HG03135 (cell line): ENCODE results near the gene CREB5.
"Not testable (repeated sequence)": the region's sequence is repeated elsewhere in the genome, so short reads cannot be mapped to it uniquely, and the experiment has no call there.

Experiments used
- ATAC-seq: cut with Tn5 transposase; IDR thresholded peaks from one replicate; pipeline ENCODE4 v1.9.1; 2021; ENCODE audit warnings: mild to moderate bottlenecking, moderate library complexity; ENCODE audit not compliant: unreplicated experiment

The CREB5 gene

DNA sequence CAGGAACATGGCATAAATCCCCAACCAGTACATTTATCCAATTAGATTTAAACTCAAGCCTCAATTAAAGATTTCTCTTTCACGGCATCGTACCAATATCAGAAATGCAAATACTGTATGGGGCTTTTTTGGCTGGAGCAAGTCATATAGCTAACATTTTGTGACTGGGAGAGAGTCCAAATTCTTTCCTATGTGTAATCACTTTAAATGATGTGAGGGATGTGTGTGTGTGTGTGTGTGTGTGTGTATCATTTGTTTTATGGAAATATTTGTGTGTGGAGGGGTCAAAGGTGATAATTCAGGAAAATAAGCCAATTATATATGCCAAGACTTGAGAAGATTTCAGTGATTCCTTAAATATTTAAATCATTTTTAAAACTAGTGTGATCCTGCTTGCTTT, 349.2 kb downstream of the CREB5 start:
- ATAC-seq, result no peak

DNA sequence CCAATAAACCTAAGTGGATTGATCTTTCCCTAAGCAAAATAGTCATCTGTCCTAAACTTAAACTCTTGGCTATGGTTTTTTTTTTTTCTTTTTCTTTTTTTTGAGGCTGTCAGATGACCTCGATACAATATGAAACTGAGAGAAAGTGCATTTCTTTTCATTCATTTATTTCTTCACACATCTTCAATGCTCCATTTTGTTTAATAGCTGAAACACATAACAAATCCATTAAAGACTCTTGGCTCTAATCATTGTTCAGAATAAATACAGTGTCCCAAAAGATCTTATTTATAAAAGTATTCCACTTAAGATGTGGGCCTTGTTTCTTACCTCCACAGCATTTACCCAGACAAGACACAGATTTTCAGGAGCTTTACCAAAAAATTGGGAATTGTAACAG, 350.3 kb downstream of the CREB5 start:
- ATAC-seq, result no peak

DNA sequence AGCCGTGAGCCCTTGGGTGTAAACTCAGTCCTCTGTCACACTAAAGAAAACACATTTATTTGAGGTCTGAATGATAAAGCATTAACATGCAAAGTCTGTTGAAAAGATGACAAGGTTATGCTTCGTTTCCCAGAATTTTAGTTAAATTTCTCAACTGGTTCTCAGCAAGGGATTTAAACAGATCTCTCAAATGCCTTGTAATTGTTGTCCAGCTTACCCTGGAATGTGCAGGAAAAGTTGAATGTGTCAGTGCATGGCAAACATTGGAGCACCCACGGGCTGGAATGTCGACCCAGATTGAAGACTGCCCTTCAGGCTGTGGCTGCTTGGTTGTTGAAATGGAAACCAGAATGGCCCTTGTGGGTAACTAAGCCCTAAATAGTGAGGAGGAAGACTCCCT, 354.0 kb downstream of the CREB5 start:
- ATAC-seq, result no peak

DNA sequence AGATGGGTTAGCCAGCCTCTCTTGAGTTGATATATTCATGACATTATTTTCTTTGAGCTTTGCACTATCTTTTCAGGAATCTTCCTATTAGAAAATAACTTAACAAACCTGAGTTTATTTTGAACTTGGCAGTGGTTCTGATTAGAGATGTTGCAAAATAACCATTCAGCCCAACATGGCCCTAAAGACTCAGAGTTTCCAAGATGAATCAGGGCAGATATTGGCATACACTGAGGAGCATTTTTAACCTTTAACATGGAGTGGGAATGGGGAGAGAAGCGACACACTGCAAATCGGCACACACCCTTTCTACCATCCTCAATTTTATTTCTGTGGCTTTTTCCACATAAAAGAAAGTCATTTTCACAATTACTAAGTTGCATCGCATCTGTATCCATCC, 355.0 kb downstream of the CREB5 start:
- no peak for ATAC-seq

DNA sequence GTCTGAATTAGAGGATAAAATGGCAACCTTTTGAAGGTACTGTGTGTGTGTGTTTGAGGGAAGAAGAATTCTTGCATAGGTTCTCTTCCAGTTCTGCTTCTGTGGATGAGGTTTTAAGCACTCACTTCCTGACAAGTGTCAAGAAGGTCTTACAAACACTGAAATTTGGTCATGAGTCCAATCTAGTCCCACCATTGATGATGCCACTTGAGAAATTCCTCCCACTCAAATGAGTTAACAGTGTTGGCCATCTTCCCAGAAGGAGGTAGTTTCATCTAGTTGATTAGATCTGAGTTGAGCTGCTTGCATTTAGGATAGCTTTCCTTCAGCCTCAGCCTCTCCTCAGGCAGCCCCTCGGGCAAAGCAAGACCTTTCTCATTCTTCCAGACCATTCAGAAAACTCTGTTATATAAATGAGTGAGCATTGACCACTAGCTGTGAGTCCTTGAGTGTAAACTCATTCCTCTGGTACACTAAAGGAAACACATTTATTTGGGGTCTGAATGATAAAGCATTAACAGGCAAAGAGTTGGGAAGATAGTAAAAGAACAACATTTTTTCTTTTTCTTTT, 356.3 kb downstream of the CREB5 start:
- no peak for ATAC-seq

DNA sequence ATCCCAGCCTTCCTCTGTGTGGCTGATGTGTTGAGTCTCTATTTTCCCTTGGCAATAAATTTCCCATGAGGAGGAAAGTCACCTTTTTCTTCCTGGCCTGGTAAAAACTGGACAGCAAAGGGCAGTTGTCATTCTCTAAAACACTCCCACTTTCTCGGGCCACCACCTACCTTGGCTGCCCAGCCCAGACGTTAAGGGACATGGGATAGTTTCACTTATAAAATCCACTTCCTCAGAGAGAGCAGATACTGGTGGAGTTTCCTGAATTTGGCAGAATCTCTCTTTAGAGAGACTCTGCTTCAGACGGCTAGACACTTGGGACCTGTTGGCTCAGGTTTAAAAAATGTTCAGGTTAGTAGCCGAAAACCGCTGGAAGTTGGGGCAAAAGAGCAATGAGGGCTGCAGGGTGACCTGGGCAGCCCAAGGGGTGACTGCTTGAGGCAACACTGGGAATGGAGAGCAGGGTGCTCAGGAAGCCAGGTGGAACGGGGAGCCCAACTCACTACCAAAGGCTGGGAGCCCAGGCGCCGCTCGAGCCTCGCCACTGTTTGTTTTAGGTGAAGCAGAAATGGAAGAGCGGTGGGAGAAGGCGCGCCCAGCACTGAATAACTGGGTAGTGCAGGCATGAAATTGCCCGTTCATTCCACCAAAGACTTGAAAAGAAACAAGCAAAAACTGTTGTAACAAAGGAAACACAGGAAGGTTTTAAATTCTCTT, 359.7 kb downstream of the CREB5 start:
- no peak for ATAC-seq

DNA sequence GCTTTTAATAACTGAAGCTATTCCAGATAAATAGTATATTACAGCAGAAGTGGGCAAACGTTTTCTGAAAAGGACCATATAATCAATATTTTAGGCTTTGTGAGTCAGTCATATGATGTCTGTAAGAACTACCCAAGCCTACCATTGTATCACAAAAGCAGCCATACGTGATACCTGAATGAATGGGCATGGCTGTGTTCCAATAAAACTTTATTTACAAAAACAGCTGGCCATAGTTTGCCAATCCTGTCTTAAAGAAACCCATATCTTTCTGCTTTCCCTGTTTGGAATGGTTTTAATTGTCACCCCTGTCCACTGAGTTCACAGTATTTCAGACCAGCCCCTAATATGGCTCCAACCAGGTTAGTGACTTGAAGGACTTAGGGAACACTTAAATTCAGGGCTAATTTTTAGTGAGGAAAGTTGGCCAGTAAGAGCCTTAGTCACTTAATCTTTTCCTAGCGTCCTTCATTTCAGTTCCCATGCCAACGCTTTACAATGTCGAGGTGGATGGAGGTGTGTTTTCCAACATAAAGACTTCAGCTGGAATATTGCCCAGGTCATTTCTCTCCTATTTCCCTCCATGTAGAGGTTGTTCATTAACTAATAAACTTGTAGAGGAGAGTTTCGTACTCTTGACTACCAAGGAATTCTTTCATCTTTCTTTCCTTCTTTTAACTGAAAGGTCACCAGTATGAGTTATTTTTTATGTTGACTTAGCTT, 361.3 kb downstream of the CREB5 start:
- ATAC-seq, result no peak

DNA sequence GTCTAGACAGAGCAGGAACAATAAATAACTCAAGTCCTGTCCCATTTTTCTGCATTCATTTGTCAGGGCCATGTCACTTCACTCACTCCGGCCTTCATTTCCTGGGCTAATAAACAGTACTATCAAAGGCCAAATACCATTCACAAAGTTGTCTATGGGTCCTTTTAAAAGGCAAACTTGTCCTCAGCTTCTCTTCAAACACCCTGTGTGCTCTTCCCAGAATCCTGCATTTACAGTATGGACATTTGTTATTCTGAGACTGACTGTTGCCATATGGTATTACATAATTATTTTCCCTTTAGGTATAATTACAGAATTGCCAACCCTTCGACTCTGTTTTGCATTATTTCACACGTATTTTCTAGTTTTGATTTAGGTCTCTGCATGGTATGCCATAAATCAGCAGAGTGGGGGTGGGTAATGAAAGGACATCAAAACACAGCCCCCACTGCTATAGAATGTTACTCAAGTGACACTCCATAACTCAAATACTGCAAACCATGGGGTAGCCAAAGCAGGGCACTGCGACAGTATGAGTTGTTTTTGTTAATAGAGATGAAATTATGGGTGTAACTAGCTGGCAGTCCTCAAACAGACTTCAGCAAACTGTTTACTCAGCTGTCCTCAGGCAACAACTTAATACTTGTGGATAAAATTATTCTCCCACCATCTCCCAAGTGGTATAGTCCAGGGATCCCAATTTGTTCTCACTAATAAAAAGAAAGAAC, 362.1 kb downstream of the CREB5 start:
- ATAC-seq, result no peak

DNA sequence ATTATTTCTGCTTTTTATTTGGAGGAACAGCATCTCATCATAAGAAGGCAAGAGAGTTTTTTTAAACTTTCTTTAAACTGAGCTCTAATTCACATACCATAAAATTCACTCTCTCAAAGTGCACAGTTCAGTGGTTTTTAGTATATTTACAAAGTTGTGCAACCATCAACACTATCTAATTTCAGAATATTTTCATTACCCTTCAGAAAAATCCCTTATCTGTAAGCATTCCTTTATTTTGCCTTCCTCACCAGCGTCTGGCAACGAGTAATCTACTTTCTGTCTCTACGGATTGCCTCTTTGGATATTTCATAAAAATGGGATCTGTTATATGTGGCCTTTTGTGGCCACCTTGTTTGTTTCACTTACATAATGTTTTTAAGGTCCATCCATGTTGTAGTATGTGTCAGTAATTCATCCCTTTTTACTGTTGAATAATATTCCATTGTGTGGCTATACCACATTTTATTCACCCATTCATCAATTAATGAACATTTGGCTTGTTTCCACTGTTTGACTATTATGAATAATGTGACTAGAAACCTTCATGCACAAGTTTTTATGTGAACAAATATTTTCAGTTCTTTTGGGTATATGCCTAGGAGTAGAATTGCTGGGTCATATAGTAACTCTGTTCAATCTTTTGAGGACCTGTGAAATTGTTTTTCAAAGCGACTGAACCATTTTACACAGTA, 364.3 kb downstream of the CREB5 start:
- no peak for ATAC-seq

DNA sequence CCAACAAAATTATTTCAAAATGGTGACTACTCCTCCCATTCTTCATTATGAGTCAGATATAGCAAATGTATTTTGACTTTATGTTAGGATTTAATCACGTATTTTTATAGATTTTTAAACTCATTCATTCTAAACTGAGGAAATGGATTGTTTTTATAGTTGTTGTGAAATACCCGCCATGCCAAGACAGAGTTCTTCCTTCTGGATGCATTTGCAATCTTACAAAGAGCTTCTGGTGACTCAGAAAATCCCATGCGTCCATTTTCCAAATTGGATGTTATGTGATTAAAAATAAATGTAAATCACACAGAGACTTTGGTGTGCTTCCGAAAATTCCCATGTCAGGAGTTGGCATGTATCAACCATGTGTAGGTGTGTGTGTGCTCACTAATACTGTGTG, 366.5 kb downstream of the CREB5 start:
- no peak for ATAC-seq

DNA sequence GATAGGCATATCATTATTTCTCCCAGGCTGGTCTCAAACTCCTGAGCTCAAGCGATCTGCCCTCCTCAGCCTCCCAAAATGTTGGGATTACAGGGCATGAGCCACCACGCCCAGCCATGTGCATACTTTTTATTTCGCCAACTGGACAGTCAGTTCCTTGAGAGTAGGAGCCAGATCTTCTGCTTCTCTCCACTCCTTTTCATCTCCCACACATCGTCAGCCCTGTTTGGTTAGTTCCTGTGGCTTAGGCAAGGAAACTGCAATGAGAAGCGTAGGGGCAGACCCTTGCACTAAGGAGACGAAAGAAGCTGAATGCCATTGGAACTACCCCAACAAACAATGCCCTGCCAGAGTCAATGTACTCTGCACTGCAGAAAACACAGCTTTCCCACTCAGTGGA, 367.6 kb downstream of the CREB5 start:
- no peak for ATAC-seq

DNA sequence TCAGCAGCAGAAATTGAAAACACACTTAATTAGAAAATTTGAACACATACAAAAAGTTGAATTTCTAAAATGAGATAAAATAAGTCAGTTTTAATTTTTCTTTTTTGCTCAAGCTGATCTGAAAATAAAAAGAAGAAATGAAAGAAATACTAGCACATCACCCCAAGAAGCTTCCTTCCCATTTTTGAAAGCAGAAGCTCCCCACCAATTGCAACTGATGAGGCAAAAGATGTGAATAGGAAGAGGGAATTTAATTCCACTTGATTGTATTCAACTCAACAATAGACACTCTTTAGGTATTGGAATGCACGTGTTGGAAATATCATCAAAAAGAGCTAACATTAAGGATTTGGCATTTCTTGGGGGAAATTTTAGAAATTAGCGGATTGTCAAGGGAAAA, 370.0 kb downstream of the CREB5 start:
- ATAC-seq, result no peak

DNA sequence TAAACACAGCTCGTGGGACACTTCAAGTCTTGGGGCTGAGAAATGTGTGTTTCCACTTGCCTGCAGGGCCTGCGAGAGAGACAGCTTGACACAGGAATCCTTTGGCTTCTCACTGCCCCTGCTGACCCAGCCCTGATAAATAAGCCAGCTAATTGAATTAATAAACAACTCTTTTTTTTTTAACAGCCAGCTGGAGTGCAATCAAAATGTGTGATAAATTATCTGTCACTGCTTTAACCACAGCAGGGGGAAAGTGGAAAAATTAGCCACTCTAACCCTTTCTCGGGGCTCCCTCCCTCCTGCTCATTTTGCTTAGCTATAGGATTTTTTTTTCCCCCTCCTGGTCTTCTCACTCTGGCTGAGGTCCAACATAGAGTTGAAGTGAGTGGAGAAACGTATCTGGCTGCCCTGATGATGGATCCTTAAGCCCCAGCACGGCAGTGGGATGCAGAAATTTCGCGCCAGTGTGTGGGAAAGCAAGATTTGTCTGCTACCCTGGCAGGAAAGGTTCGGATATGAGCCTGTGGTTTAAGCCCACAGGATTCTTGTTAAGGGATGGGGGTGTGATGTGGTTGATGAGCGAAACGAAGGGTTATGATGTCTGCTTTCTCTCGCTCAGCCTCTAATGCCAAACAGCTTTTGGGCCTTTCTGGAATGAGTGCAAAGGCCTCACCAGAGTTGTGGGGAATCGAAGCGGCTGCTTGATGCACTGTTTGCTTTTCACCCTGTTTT, 372.0 kb downstream of the CREB5 start:
- ATAC-seq, result no peak

DNA sequence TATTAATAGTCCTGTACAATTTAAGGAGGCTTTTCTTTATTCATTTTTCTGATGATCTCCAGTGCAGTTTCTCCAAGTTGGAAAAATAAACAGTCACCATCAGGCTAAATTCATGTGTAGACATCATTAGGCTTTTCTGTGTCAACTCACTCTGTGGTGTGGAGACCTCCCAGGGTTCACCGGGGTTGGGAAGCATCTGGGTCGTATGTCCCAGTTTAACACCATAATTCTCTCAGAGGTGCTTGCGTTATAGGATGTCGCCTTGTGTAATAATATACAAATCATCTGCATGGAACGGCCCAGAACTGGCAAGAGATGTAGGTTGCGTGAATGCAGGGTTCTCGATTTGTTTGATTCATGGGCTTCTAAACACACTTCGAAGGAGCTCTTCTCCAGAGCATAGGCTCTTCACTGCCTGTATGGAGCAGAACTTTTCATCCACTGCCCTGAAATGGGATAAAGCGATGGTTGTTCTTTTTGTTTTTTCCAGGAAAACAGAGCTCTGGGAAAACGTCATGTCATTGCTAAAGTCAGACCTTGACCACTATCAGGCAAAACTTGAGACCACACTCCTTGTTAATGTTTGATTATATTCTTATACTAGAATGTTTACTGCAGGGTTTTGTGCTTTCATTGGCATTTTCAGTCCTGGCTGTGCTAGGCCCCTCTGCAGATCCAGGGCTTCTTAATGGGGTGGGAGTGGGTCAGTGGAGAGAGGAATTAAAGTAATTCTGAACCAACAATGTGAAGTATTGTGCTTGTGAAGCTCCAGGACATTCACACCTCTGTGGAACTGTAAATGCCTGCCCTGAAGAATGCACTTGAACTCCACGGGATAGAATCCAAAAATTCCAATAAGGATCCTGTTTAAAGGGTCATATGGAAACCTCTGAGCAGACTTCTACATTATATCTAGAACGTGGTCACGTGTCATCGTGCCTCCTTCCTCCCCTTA, 373.0 kb downstream of the CREB5 start:
- ATAC-seq, result no peak

DNA sequence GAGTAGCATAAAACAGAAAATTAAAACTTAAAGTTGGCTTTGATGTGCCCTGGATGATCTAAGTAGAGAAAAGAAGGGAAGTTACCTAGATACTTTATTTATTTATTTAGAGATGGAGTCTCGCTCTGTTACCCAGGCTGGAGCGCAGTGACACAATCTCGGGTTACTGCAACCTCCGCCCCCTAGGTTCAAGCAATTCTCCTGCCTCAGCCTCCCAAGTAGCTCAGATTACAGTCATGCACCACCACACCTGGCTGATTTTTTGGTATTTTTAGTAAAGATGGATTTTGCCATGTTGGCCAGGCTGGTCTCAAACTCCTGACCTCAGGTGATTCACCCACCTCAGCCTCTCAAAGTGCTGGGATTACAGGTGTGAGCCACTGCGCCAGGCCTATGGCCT, 373.8 kb downstream of the CREB5 start:
- not testable (repeated sequence) for ATAC-seq

DNA sequence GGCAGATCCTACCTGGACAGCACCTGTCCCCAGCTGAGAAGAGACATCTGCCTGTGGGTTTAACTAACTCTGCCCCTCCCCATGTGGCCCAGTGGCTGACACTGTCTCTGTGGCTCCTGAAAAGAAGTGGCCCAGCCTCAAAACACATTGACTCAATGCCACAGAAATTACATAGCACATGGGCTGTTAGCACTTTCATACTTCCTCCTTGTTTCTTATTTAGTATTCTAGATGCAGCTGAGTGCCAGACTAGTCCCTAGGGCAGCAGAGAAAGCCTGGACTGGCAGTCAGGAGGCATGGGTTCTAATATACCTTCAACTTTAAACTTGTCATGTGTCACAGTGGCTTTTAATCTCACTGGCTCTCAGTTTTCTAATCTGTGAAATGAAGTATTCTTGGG, 374.8 kb downstream of the CREB5 start:
- no peak for ATAC-seq

DNA sequence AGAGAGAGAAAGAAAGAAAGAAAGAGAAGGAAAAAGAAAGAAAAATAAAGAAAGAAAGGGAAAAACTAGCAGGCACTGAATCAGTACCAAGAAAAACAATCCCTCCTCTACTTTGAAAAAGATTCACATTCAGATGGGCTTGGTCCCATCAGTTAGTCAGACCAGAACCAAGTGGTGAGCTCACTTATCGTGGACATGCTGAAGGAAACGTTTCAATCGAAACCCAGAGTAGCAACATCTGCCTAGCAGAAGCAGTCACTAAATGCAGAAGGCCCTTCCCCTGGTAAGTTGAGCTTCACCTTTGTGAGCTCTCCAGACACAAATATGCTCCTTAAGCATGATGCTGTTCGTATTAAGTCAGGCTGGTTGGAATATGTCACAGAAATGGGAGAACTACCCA, 378.1 kb downstream of the CREB5 start:
- no peak for ATAC-seq

DNA sequence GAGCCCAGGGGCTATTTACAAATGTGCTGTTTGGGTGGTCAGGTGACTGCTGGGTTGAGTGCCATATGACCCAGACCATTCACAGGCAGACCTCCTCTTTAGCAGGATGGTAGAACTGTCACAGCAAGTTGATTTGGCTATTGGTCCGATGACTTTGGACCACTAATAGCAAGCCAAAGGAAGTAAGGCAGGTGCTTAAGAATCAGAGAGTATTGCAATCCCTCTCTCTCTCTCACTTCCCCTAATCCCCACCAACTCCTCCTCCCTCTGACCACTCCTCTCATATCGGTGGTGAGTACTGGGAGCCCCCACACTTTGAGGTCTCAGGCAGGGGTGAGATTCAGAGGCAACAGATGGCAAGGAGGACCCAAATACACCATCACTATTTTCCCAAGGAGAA, 380.5 kb downstream of the CREB5 start:
- no peak for ATAC-seq

DNA sequence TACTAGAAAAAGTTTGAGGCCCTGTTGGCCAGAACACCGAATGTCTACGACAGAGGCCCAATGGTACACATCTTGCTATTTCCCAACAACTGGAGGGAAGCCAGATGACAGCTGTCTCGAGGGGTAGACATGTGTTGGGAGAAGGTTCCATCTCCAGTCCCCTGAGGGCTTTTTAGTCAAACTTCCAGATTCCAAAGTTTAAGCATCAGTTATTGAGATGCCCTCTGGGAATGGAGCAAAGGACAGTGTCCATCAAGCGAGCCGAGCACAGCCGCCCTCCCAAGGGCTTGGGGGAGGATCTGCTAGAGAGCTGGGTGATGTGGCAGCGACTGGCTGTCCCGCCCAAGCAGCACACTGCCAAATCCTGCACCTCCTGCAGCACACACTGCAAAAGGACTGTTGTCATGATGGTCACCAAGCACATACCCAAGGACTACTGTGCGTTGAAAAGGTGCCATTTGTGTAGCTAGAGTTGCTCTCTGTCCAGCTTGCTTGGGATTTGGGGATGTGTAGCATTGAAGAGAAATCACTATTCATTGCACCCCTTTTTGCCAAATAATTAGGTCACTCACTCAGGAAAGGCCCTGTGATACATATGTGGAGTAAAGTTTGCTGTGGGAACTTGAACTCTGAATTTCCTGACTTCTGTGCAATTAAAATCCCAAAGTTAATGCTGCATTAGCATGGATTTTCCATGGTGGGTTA, 381.2 kb downstream of the CREB5 start:
- no peak for ATAC-seq
